GM18519 (cell line): ENCODE data around the gene UTS2R.
"Not testable (repeated sequence)": the region's sequence is repeated elsewhere in the genome, so short reads cannot be mapped to it uniquely, and the experiment has no call there.

ENCODE experiments used
- ATAC-seq: cut with Tn5 transposase; IDR thresholded peaks from one replicate; pipeline ENCODE4 v1.9.1; 2021; ENCODE audit warnings: mild to moderate bottlenecking, moderate library complexity; ENCODE audit not compliant: unreplicated experiment, low FRiP score

The UTS2R gene

DNA sequence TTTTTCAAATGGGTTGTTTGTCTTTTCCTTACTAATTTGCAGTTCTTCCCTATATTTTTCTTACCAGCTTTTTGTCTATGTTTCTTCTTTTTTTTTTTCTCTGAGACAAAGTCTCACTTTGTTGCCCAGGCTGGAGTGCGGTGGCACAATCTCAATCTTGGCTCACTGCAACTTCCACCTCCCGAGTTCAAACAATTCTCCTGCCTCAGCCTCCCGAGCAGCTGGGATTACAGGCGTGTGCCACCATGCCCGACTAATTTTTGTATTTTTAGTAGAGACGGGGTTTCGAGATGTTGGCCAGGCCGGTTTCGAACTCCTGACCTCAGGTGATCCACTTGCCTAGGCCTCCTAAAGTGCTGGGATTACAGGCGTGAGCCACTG is 1.5 kb downstream of the UTS2R start:
- not testable (repeated sequence) for ATAC-seq

DNA sequence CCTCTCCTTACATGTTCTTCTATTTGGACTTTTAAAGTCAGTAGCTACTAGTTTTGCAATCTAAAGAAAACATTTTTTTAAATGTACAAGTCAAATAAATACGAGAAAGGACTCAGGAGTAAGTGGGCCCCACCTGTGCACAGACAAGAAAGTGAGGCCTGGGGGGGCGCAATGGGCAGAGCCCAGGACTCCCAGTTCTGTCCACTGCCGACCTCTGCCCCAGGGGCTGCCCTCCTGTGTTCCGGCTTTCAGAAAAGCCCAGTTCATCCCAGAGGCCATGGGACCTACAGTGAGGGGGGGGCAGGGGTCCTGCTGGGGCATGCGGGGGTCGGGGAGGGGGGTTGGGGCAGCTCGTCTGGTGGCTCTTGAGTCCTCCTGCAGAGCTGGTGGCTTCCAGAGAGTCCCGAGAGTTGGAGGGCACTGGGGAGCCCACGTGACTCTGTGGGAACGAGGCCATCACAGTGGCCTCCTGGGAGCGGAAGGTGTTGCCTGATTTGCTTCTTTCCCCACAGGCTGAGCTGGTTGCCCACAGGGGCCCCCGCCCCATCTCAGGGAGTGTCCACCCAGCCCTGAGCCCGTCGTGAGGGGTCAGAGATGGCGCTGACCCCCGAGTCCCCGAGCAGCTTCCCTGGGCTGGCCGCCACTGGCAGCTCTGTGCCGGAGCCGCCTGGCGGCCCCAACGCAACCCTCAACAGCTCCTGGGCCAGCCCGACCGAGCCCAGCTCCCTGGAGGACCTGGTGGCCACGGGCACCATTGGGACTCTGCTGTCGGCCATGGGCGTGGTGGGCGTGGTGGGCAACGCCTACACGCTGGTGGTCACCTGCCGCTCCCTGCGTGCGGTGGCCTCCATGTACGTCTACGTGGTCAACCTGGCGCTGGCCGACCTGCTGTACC is 2.4 kb downstream of the UTS2R start:
- ATAC-seq = no peak

- no peak for ATAC-seq
These were observed 3.2 kb downstream of the UTS2R start for GRCh38 chr17:82374626-82375331.

GRCh38 chr17:82375359-82376041 is 3.9 kb downstream of the UTS2R start:
- no peak for ATAC-seq

DNA sequence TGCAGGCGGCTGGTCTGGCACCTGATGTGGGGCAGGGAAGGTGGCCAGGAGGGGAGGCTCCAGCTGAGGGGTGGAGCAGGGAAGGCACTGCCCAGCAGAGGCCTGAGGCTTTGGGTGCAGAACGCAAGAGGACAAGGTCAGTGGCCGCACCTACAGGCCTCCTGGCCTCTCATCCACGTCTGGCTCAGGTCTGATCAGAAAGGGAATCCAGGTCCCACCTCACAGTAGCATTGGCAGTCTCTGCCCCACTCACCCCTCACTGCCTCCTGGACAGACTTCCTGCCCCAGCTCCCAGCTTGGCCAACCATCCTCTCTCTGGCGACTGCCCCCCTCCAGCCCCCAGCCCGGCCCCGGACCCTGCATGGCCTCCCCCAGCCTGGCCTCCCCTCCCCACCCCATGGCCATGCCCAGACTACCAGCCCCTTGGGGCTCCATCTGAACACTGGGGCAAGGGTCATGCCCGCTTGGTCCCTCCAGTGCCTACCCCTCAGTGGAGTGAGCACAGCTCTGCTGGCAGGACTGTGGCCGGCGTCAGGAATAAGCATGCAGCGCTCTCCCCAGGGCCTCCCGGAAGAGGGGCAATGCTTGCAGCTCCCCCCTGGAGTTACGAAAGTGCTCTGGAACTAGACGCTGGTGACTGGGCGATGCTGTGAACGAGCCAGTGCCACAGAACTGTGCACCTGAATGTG is 4.6 kb downstream of the UTS2R start:
- no peak for ATAC-seq

- ATAC-seq = not testable (repeated sequence)
These were observed 5.7 kb downstream of the UTS2R start for GRCh38 chr17:82377294-82377693.

DNA sequence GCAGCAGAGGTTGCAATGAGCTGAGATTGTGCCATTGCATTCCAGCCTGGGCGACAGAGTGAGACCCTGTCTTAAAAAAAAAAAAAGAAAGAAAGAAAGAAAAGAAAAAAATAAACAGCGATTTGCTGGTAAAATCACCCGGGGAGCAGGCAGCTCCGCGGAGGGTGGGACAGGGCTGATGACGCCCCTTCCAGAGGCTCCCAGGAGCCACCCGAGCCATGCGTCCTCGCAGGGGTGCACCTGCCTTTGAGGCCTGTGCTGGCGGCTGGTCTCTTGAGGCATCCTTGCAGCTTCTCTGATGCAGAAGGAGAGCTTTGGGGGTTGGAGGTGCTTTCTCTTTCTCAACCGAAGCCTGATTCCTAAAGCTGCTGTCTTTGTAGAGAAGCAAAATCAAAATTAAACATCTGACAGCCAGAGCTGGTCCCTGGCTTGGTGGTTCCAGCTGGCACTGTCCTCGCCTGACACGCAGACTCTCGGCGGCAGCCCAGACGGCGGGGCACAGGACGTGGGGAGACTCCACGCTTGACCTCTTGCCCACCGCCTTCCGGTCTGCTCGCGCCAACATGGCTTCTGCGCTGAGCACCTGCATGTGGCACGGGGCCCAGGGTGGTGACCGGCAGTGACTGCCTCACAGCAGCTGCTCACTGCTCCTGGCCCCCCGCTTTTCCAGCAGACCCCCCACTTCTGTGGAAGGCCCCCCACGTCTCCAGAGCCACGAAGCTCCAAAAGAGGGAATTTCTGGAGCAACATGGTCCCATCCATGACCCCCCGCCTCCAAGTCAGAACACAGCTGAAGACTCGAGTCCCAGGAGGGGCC is 6.6 kb downstream of the UTS2R start:
- ATAC-seq = no peak

DNA sequence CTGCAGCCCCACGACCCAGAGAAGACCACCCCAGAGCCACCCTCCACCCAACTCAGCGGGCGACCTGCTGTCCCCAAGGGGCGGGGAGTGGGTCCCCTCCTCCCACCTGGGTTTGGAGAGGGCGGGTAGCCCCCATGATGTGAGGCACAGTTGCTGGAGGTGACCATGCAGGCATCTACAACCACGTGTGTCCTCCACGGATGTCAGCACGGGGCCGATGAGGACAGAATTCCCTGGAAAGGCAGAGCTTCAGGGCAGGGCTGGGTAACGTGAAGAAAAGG is 7.1 kb downstream of the UTS2R start:
- ATAC-seq = no peak

GRCh38 chr17:82380860-82381702 is 9.5 kb downstream of the UTS2R start:
- ATAC-seq = no peak

DNA sequence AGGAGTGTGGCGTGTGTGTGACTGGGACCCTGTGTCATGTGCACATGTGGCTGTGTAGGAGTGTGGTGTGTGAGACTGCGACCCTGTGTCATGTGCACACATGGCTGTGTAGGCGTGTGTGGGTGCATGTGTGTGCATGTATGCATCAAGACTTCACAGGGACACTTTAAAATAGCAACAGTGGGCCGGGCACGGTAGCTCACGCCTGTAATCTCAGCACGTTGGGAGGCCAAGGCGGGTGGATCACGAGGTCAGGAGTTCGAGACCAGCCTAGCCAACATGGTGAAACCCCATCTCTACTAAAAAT is 10.1 kb downstream of the UTS2R start:
- ATAC-seq = not testable (repeated sequence)

GRCh38 chr17:82382220-82382932 is 10.8 kb downstream of the UTS2R start:
- not testable (repeated sequence) for ATAC-seq

GRCh38 chr17:82382933-82383255 is 11.3 kb downstream of the UTS2R start:
- no peak for ATAC-seq

GRCh38 chr17:82383411-82383810 is 11.8 kb downstream of the UTS2R start:
- ATAC-seq = no peak

DNA sequence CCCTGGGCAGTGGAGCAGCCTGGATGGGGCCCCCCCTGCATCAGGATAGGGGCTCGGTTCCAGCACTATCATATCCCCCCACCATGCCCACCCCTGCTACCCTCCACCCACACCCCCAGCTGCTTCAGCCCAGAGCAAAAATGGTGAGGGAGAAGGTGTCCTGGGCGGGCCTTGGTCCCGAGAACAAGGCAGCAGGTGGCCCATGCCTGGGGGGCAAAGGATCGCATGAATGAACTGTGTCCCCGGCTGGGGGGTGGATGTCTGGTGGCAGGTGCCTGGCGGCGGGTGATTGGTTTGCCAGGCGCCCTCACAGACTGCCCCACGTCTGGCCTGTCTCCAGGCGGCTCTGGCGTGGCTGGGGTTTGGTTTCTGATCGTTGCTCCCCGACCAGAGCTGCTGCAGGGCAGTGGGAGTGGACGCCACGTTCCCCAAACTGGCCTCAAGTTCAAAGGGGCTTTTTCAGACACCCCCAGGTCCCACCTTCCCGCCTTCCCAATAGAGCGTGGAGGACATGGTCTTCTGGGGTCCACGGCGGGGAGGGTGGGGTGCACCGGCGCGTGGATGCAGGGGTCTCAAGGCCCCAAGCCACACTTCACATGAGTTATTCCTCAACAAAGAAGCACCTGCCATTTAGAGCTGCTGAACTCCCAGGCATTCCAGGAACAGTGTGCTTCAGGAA is 12.6 kb downstream of the UTS2R start:
- ATAC-seq = no peak

DNA sequence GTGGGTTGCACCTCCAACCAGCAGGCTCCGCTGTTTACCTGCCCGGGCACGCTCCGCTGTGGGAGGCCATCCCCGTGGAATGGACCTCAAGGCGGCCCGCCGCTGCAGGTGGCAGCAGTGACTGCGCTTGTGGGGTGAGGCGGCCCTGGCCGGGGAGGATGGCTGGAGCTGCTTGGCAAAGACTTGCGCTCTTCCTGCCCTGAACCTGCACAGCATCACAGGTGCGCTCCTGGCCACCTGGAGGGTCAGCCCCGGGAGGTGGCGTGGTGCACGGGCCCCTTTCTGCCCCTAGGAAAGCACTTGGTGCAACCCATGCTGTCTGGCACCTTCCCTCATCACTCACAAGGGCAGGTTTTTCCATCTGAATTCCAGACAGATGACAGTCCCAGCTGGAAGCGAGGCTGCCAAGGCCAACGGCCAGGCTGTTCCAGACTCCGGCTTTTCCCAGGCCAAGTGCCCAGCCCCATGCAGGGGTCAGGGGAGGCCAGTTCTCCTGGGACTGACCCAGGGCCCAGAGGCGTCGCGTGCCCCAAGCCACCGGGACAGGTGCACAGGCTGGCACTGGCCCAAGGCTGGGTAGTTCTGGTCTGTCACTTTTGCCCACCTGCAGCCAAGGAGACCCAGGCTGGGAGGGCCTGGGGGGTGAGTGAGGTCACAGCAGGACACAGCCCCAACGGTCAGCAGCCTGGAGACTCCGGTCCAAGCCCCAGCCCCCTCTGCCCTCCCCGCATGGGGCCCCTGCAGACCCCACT is 13.3 kb downstream of the UTS2R start:
- ATAC-seq = no peak

DNA sequence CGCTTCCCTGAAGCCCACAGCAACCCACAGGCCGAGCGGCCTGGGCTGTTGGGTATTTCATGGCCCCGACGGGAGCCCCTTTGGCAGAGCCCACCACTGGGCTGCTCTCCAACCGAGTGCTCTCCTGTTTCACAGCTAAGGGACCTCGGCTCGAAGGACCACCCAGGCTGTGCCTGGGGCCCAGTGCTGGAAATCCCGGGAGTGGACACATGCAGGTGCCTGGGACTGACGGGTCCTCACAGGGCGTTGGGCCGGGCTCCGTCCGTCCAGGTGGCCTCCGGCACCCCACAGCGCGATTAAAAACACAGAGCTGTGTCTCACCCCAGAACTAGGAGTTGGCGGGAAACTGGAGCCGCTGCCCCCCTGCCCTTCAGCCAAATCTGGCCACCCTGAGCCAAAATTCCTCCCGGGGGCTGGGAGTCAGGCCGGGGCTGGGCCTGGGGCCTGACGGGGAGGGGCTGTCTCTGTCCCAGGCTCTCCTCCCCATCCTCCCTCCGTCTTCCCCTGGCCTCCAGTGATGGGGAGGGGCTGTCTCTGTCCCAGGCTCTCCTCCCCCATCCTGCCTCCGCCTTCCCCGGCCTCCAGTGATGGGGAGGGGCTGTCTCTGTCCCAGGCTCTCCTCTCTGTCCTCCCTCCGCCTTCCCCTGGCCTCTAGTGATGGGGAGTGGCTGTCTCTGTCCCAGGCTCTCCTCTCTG is 14.1 kb downstream of the UTS2R start:
- ATAC-seq = no peak

GRCh38 chr17:82386255-82386831 is 14.8 kb downstream of the UTS2R start:
- ATAC-seq = no peak
